GM18873 (cell line): Measurements from ENCODE around the gene MRPL16.

Experiments used
- ATAC-seq: cut with Tn5 transposase; IDR thresholded peaks from one replicate; pipeline ENCODE4 v1.9.1; 2021; ENCODE audit warnings: mild to moderate bottlenecking, moderate library complexity, moderate number of reproducible peaks; ENCODE audit not compliant: unreplicated experiment, low FRiP score

Gene MRPL16

DNA sequence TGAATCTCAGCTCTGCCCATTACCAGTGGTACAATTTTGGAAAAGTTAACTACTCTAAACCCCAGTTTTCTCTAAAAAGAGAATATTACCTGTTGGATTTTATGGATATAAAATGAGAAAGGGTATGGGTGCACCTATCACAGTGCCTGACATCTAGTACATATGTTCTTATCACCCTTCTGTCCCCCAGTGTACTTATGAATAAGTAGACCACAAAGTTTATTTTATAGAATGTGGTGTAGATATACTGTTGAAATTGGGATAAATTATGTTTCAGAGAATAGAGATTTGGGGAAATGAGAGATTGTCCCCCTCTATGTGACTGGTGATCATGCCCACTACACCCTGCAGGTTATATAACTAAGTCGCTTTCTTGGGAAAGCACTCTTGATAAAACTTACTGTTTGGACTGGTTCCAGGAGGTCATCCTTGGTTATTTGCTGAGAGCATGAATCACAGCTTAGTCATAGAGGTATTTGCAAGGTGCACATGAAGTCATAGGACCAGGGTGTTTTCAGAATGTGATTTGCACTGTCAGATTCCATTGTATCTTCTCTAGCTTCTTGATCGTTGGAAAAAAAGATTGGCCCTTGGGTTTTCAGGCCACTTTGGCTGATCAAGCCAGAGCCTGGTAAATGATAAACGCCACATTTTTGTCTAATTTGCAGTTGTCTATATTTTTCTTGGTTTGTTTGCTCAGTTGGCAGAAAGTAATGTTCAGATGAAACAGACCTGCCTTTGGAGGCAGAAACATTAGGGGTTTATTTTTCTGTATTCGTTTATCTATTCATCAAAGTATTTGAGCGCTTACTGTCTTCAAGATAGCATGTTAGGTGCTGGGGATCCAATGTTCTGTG, 34.1 kb downstream of the MRPL16 start:
- ATAC-seq: no peak

DNA sequence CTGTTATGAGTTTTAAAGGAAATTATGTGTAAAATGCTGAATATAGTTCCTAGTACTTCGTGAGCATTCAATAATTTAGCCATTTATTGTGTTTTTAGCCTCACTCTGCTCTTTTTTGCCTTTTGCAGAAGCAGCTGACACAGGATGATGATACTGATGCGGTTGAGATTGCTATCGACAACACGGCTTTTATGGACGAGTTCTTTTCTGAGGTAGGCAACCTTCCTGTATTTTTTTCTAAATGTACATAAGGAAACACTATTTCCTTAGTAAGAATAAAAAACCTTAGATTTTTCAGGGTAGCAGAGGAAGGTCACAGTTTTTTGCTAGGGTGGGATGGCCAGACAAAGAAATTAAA, 37.5 kb downstream of the MRPL16 start:
- ATAC-seq: no peak

DNA sequence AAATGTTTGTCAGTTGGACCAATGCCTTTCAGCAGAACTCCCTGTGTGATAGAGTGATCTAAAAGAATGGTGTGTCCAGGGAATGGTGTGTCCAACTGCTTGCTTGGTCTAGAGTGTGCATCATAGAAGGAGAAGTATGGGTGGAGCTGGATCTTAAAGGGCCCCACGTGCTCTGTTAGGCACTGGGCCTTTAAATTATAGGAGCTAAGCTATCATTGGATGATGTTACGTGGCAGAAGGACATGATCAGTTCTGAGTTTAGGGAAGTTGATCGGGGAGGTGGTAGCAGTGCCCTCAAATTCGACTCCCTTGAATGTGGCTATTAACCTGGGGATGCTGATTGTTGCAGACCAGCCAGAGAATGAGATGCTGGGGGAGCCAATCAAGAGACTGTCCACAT, 39.0 kb downstream of the MRPL16 start:
- ATAC-seq: no peak

DNA sequence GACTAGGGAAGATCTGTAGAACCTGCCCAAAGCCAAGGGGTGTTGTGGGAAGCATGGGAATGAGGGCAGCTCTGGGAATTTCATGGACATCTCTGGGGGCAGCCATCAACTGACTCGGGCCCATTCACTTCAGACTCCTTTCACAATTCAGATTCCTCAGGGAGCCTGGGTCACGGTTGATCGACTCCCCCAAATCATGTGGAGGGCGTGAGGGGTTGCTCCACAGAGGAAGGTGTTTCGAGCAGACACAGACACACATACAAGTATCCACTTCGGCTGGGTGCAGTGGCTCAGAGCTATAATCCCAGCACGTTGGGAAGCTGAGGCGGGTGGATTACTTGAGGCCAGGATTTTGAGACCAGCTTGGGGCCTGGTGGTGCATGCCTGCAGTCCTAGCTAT, 39.7 kb downstream of the MRPL16 start:
- no peak for ATAC-seq

DNA sequence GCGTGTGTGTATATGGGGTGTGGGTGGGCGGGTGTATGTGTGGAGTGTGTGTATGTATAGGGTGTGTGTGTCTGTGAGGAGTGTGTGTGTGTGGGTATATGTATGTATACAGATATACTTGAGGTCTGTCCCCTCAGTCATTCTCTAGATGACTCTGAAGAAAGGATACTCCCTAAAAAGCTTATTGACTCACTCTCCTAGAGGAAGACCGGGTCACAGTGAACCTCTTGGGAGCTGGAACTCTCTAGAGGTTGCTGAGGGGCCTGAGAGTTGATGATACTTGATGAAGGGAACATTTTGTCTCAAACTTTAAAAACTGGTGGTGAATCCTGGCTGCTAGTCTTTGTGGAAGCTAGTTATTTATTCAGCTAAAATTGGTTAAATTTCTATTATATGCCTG, 40.3 kb downstream of the MRPL16 start:
- ATAC-seq: no peak

DNA sequence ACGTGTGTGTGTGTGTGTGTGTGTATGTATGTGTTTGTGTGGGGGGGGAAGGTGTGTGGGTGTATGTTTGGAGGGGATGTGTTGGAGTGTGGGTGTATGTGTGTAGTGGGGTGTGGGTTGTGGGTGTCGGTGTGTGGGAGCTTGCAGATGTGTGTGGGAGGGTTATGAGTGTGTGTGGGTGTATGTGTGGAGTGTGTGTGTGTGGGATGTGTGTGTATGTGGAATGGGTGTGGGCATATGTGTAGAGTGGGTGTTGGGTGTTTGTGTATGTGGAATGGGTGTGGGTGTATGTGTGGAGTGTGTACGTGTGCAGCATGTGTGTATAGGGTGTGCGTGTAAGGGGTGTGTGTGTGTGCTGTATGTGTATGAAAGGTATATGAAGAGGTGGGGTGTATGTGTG, 40.8 kb downstream of the MRPL16 start:
- ATAC-seq: no peak

DNA sequence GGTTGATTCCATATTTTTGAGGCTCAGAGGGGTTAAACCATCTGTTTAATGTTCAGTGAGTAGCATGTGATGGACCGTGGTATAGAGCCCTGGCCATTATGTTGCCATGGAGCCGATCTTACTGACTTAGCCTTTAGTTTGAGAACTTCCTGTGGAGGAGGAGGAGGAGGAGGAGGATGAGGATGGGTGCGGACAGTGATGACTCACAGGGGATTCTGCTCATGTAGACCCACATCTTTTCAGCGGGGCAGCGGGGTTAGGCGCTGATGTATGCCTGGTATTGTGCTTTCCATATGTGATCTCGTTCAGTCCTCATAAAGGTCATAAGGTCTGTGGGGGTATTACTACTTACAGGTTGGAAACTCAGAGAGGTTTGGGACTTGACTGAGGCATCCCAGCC, 41.5 kb downstream of the MRPL16 start:
- ATAC-seq: no peak

DNA sequence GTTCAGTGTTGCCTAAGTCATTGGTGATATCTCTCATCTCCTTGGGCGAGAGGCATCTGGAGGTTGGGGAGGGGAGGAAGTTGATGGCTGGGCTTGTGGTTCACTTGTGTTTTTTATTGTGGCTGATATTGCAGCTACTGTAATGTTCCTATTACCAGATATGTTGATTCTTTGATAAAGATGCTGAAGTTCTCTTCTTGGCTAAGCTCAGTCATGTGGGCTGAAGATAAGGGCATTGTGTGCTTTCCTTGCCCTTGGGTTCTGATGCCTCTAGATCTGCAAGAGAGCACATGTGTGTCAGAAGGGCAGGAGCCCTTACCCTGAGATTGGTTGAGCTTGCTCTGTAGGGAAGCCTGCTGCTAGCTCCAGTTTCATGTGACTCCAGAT, 43.4 kb downstream of the MRPL16 start:
- no peak for ATAC-seq

DNA sequence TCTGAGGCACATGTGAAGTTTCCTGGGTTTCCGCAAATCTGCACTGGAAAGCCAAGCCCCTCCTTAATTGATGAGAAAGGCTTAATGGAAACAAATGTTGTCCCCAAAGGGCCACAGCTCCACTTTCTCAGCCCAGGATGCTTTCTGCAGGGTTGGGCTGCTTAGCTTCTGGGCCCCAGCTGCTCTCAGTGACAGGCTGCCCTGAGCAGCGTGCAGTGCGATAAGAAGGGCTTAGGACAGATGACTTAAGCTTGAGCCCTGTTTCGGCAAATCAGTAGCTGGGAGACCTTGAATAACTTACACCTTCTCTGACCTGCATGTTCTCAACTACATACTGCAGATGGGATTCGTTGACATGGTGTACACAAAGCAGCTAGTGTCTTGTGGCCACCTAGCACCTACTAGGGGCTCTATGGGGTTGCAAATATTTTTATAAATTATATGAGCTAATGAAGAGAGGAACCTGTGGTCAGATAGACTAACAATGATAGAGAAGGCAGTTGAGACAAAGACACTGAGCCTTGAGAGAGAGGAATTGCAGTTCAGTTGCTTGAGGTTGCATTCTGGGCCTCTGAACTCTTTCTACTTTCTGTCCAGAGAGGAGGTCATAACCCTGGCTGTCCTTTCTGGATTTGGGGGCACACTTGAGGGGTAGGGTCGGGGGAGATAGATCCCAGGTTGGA, 43.9 kb downstream of the MRPL16 start:
- ATAC-seq: no peak

DNA sequence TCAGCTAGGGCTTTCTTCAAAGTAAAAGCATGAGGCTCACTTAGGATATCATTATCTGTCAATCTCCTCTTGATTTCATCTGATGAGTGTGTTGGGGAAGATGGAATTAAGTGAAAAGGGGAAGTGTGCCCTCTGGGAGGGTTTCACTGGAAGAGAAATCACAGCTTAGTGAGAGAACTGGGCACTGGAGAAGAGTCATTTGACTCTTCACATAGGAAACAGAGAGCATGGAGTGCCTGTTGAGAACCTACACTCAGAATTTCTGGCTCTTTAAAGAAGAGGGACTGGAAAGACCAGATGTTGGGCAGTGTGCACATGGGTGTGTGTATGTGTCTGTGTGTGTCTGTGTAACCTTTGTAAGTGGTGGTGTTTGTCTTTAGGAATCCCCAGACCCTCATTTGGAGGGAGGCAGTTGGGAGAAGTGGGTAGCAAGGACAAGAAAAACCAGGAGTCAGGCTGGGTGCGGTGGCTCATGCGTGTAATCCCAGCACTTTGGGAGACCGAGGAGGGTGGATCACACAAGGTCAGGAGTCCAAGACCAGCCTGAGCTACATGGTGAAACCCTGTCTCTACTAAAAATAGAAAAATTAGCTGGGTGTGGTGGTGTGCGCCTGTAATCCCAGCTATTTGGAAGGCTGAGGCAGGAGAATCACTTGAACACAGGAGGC, 45.4 kb downstream of the MRPL16 start:
- no peak for ATAC-seq

DNA sequence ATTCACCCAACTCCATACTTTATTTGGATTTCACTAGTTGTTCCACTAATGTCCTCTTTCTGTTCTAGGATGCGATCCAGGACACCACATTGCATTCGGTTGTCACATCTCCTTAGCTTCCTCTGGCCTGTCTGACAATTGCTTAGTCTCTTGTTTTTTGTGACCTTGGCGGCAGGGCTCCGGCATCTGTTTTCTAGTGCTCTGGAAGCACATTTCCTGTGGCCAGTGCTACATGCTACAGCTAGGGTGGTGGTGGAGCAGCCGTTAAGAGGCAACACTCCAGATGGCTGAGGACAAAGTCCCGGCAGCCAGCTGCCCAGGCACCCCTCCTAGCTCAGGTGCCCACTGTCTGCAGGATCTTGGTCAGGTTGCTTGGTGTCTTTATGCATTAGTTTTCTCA, 48.6 kb downstream of the MRPL16 start:
- ATAC-seq: no peak

DNA sequence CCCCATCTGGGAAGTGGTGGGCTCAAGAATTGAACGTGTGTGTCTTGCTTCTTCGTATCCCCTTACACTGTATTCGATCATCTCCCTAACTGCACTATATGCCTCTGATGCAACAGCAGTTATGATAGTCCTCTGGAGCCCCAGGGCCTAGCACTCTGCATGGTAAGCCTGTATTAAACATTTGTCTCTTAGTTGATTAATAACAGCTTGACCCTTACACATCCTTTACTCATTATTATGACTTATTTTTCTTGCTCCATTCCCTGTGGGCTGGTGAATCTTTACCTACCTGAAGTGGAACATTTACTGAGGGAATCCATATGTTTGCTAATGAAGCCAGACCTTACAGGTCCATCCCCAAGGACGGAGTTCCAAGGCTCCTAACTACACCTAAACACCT, 49.8 kb downstream of the MRPL16 start:
- no peak for ATAC-seq

DNA sequence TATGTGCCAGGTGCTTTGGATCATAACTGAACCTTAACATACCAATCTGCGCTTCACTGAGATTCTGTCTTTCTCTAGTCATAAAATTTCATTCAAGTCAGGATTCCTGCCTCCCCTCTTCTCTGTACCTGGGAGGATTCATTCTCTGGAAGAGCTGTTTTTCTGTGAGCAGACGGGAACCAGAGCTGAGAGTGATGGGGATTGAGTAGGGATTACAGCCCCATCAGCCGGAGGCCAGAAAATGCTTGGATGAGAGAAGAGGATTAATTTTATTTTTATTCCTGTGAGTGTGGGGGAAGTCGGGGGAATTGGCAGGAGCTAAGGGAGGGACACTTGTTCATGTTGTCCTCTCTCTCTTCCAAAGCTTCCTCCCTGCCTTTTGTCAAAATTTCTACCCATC, 50.7 kb downstream of the MRPL16 start:
- ATAC-seq: no peak

DNA sequence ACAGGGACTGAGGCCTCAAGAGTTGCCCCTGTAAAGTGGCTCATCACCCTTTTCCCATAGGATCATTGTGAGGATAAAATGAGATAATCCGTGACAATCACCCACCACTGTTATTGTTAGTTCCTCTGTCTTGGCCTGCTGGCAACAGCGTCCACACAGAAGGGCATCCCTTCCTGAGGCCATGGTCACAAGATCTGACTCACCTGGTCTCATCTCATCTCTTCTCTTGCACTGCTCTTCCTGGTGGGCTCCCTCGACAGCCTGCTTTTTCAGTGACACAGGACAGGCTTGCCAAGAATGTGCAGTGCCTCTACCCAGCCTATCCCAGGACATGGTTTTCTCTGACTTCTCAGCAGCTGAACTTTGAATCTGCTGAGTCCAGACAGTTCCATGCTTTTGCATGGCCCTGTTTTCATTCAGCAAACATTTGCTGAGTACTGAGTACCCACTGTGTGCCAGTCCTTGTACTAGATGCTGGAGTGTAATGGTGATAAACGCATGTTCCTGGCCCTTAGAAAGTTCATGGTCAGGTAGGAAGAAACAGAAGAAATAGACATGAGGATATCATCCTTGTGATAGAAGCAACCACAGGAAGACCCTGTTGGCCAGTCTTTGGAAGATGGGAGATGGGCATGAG, 52.1 kb downstream of the MRPL16 start:
- no peak for ATAC-seq

DNA sequence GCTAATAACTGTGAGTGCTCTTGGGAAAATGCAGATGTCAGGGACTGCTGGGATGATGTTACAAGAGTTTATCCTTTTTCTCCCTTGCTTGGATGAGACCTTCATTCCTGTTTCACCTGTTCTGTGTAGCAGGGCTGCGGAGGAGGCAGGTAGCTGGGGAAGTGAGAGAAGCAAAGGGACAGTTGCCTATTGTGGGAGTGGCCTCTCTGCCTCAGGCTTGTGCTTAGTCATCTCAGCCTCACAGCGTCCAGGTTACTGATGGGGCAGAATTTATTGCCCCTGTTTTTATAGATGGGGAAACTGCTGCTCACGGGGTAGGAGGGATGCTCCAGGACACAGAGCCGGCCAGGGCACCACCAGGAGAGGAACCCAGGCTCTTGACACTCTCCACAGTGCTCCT, 53.7 kb downstream of the MRPL16 start:
- ATAC-seq: no peak

DNA sequence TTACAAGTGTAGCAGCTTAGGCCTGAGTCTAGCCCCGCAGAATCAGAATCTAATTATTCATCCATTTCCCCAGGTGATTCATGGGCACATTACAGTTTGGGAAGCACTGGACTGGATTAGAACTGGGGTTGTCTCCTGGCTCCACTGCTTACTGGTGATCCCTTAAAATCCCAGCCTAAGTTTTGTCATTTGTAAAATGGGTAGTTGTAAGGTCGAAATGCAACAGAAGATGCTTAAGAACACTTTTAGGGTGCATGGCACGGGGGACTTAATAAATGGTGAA, 54.1 kb downstream of the MRPL16 start:
- ATAC-seq: no peak
